HEK293T (cell line): ENCODE data around the gene ODAD4.

Experiments used
- ELF4 ChIP-seq: fragments of 450-650 bp; IDR thresholded peaks from 2 replicates; pipeline ENCODE4 v1.6.1; 2017; ENCODE audit warnings: antibody characterized with exemption
- FOXA1 ChIP-seq: fragments of 450-650 bp; IDR thresholded peaks from 2 replicates; pipeline ENCODE4 v1.6.1; 2016; ENCODE audit warnings: mild to moderate bottlenecking
- FOXK2 ChIP-seq: fragments of 450-650 bp; IDR thresholded peaks from 2 replicates; pipeline ENCODE4 v1.6.1; 2016; ENCODE audit warnings: mild to moderate bottlenecking
- HDGF ChIP-seq: fragments of 450-650 bp; IDR thresholded peaks from 2 replicates; pipeline ENCODE4 v1.6.1; 2017; ENCODE audit warnings: antibody characterized with exemption, borderline replicate concordance
- LEF1 ChIP-seq: fragments of 450-650 bp; IDR thresholded peaks from 2 replicates; pipeline ENCODE4 v1.6.1; 2017; ENCODE audit warnings: mild to moderate bottlenecking, borderline replicate concordance
- NFRKB ChIP-seq: fragments of 450-650 bp; IDR thresholded peaks from 2 replicates; pipeline ENCODE4 v1.6.1; 2016; ENCODE audit warnings: mild to moderate bottlenecking, moderate library complexity
- SUZ12 ChIP-seq: fragments of 450-650 bp; IDR thresholded peaks from 2 replicates; pipeline ENCODE4 v1.6.1; 2016; ENCODE audit warnings: mild to moderate bottlenecking
- TARDBP ChIP-seq: fragments of 450-650 bp; IDR thresholded peaks from 2 replicates; pipeline ENCODE4 v1.6.1; 2016

- TF ChIP-seq HDGF = no peak
- TF ChIP-seq ELF4 = no peak
- TF ChIP-seq FOXA1 = no peak
- TF ChIP-seq FOXK2 = no peak
- no peak for TF ChIP-seq NFRKB
- TF ChIP-seq SUZ12 = no peak
- TF ChIP-seq LEF1 = no peak
- no peak for TF ChIP-seq TARDBP
These were observed 15.4 kb upstream of the ODAD4 start for GRCh38 chr17:41915020-41915419.
